ENCODE measurements around the gene UBR2. TPM values are rescaled to one million over a fixed set of nuclear protein-coding genes. Genes with fewer than 3 reads are reported as not detected.
"Not testable (repeated sequence)": the region's sequence is repeated elsewhere in the genome, so short reads cannot be mapped to it uniquely, and the experiment has no call there.

Gene UBR2
- total RNA-seq, 1 experiment from 2014 or later = 14.2 TPM

- DNase-seq (ENCODE audit: extremely low read depth, low read depth) = no peak
Observed at GRCh38 chr6:42615518-42615917, 51.7 kb downstream of the UBR2 start.

DNA sequence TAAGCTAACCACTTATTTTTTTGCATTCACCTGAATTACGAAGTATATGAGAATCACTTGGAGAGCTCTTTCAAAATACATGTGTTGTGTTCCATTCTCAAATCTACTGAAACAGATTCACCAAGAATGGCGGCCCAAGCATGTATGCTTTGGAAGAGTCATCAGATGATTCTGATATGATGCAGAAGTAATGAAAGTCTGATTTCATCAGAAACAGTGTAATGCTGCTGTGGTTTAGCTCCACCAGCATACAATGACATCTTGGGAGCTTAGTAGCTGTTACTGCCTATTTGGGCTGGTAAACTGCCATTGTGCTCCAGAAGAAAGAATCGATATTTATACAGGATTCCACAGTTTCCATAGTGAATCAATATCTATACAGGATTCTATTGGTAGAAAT lies 52.9 kb downstream of the UBR2 start:
- no peak for DNase-seq (ENCODE audit: extremely low read depth, low read depth)

- DNase-seq (ENCODE audit: extremely low read depth, low read depth) = no peak
Observed at GRCh38 chr6:42618105-42618504, 54.3 kb downstream of the UBR2 start.

GRCh38 chr6:42618686-42619085 lies 54.9 kb downstream of the UBR2 start:
- DNase-seq (ENCODE audit: extremely low read depth, low read depth) = no peak

DNA sequence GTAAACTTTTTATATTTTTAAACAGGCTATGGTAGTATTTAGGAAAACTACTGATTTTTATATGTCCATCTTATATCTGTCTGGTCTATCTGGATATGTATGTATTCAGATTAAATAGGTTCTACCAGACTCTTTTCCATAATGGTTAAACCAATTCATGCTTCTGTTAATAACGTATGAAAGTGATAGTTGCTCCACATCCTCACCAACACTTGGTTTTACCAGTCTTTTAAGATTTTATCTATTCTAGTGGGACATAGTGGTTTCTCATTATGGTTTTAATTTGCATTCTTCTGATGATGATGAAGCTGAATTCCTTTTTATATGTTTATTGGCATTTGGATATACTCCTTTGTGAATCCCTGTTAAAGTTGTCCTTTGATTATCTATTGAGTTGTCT lies 56.1 kb downstream of the UBR2 start:
- DNase-seq (ENCODE audit: extremely low read depth, low read depth) = no peak

GRCh38 chr6:42624601-42625000 lies 60.8 kb downstream of the UBR2 start:
- DNase-seq (ENCODE audit: extremely low read depth, low read depth) = no peak

- DNase-seq (ENCODE audit: extremely low read depth, low read depth) = no peak
Observed at GRCh38 chr6:42627044-42627443, 63.2 kb downstream of the UBR2 start.

DNA sequence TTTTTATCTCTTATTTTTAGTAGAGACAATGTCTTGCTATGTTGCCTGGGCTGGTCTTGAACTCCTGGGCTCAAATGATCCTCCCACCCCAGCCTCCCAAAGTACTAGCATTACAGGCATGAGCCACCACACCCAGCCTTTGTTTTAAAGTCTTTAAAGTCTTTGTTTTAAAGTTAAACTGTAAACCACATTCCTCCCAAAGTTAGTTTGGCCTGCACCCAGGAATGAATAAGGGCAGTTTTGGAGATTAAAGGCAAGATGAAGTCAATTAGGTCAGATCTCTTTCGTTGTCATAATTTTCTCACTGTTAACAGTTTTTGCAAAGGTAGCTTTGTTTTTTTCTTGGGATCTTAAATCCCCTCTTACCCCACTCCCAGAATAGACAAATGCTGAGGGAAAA lies 63.8 kb downstream of the UBR2 start:
- no peak for DNase-seq (ENCODE audit: extremely low read depth, low read depth)

DNA sequence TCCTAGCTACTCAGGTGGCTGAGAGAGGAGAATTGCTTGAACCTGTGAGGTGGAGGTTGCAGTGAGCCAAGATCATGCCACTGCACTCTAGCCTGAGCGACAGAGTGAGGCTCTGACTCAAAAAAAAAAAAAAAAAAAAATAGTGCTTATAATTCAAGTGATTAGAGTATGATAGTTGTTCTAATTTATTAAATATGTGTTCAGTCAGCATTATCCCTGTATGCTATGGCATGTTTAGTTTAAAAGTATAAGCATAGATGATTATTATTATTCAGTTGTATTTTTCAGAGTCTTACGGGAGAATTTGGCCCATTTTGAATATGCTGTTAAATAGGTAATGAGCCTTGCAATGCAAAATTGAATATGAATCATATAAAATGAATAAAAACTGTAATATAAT lies 64.8 kb downstream of the UBR2 start:
- DNase-seq (ENCODE audit: extremely low read depth, low read depth) = no peak

DNA sequence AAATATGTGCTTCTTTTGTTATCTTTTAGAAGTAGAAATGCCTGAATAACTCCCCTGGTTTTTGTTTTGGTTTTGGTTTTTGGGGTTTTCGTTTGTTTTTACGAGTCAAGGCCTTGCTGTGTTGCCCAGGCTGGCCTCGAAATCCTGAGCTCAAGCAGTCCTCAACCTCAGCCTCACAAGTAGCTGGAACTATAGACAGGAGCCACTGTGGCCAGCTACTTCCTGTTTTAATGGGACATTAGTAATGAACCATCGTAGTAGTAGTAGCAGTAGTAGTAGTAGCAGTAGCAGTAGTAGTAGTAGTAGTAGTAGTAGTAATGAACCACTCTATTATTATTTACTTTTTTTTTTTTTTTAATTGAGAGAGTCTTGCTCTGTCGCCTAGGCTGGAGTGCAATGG lies 66.0 kb downstream of the UBR2 start:
- DNase-seq (ENCODE audit: extremely low read depth, low read depth) = no peak

- no peak for DNase-seq (ENCODE audit: extremely low read depth, low read depth)
Observed at GRCh38 chr6:42637681-42638080, 73.9 kb downstream of the UBR2 start.

- DNase-seq (ENCODE audit: extremely low read depth, low read depth) = no peak
Observed at GRCh38 chr6:42642794-42643193, 79.0 kb downstream of the UBR2 start.

GRCh38 chr6:42644211-42644610 lies 80.4 kb downstream of the UBR2 start:
- DNase-seq (ENCODE audit: extremely low read depth, low read depth) = no peak

DNA sequence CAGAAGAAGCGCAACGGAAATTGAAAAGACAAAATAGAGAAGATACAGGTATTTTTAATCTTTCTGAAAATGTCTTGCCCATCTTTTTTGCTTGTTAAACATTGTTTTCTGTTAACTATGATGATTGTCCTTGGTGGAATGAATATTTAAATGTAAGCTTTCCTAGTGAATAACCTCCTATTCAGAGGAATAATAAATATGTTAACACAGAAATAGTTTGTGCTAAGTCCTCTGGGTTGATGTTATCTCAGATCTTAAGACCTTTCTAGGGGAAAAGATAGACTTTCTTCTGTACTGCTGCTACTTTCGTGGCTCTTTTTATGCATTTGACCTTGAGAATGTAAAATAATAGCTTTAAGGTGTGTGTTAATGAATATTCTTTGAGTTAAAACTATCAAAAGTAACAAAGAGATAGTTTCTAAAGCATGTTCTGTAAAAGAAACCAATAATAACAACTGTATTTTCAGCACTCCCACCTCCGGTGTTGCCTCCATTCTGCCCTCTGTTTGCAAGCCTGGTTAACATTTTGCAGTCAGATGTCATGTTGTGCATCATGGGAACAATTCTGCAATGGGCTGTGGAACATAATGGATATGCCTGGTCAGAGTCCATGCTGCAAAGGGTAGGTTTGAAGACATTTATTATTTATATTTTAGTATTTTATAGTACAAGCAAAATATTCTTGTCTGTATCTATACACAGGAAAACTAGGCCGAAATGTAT lies 88.4 kb downstream of the UBR2 start:
- DNase-seq (ENCODE audit: extremely low read depth, low read depth) = no peak

DNA sequence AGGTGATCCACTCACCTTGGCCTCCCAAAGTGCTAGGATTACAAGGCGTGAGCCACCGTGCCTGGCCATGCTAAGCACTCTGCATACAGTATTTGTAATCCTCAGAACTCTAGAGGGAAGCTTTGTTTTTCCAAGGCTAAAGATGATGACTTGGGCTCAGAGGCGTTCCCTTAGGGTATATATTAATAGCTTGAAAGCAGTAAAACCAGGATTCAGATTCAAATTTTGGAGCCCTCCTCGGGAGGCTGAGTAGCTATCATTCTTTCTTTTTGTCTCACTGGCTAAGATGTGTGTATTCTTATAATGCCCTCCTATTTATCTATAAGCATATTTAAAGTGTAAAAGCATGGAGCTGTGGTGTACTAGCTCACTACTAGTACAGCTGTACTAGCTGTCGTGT lies 90.0 kb downstream of the UBR2 start:
- no peak for DNase-seq (ENCODE audit: extremely low read depth, low read depth)

DNA sequence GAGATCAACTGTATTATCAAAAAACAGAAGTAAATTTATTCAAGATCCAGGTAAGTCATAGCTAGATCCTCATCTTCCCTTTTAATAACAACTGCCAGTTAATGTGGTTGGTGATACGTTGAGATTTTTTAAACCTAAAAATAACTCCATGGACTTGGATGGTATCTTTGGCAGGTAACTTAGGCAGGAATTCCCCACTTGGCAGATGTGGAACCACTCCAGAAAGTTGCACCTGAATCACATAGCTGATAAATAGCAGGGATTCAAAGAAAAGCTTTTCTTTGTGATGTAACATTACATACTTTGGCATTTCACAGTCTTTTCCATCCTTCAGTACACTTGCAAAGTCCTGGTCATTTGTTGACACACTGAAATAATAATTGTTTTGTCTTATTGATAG lies 96.0 kb downstream of the UBR2 start:
- DNase-seq (ENCODE audit: extremely low read depth, low read depth) = no peak

DNA sequence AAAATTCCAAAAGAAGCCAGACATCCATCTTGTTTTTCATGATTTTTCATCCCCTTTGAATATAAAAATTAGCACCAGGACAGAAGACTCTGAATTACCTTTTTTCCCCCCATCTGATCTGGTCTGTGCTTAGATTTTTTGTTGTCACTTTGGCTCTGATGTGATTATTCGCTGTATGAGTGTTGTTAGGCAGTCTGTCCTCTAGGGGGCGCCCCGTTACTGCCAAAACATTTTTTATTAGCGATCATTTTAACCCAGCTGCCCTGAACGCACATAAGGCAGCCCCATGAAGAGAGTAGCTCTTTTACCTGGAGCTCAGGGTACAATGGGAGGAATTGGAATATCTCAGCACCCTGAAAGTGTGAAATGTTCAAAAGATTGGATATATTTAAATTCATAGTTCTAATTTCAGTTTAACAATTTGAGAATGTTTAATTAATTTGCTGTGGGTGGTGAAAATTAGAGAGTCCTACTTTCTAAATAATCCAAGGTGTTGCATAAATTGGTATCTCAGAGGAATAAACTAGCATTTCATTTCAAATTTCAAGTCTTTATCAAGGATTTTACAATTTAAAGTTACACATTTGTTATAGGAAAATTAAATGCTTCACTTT lies 97.8 kb downstream of the UBR2 start:
- peak; percentile 69 for DNase-seq (ENCODE audit: extremely low read depth, low read depth)

DNA sequence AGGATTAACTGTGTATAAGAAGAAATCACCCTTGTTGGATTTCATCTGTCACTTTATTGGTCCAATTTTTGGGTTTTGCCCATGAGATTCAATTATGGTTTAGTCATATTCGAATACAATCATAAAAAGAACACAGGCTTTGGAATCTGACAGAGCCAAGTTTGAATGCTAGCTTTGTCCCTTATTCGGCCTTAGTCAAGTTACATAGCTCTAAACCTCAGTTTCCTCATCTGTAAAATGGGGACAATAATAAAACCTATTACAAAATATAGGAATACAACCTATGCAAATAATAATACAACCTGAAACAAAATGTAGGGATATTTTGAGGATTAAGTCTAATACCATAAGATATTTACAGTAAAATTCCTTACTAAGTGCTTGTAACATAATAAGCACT lies 100.9 kb downstream of the UBR2 start:
- no peak for DNase-seq (ENCODE audit: extremely low read depth, low read depth)

GRCh38 chr6:42674368-42674767 lies 110.5 kb downstream of the UBR2 start:
- not testable (repeated sequence) for DNase-seq (ENCODE audit: extremely low read depth, low read depth)

- no peak for DNase-seq (ENCODE audit: extremely low read depth, low read depth)
Observed at GRCh38 chr6:42674780-42675179, 111.0 kb downstream of the UBR2 start.

GRCh38 chr6:42679358-42679757 lies 115.5 kb downstream of the UBR2 start:
- DNase-seq (ENCODE audit: extremely low read depth, low read depth) = no peak

- no peak for DNase-seq (ENCODE audit: extremely low read depth, low read depth)
Observed at GRCh38 chr6:42688281-42688680, 124.5 kb downstream of the UBR2 start.

- DNase-seq (ENCODE audit: extremely low read depth, low read depth) = no peak
Observed at GRCh38 chr6:42689371-42689770, 125.5 kb downstream of the UBR2 start.

All from NCI-H460 (cell line).